Bronchial epithelial cell (primary cell): Measurements from ENCODE around the gene CD81. TPM values are rescaled to one million over a fixed set of nuclear protein-coding genes. Genes with fewer than 3 reads are reported as not detected.

Source experiments
- DNase-seq: peaks from one replicate; pipeline ENCODE4 v3.0.0-alpha.2; 2010; ENCODE audit warnings: low read depth
- FAIRE-seq: peaks from 2 replicates; lab custom pipeline; 2011; peaks lifted over from hg19 to GRCh38; lab: Jason Lieb, UNC
- H3K27me3 ChIP-seq: 2 replicates; pipeline ENCODE4 v1.5.1; 2011; ENCODE audit warnings: low read length; ENCODE audit not compliant: control insufficient read depth, insufficient read depth
- H3K36me3 ChIP-seq: 2 replicates; pipeline ENCODE4 v1.5.1; 2011; ENCODE audit warnings: low read length; ENCODE audit not compliant: control insufficient read depth, insufficient read depth
- H3K4me3 ChIP-seq: 2 replicates; pipeline ENCODE4 v1.5.1; 2011; ENCODE audit warnings: mild to moderate bottlenecking, low read depth, low read length, control low read depth
- CTCF ChIP-seq: IDR thresholded peaks from 2 replicates; pipeline ENCODE4 v1.5.1; 2011; ENCODE audit warnings: mild to moderate bottlenecking, moderate library complexity, low read length, control low read depth, inconsistent platforms; ENCODE audit not compliant: insufficient read depth, severe bottlenecking
- total RNA-seq: library from RNA; depleted of rRNA; stranded (reverse); fragments of >200 nt; gene quantifications from 2 replicates; pipeline ENCODE4 v1.2.1, GENCODE V29; 2014

Gene CD81
- total RNA-seq, 1 donor from 2014 or later: 133 TPM

GRCh38 chr11:2428322-2428795 is 51.2 kb downstream of the CD81 start:
- no peaks in the 10 kb centered on the region for H3K36me3 ChIP-seq
- DNase-seq: peak; percentile 35
- TF ChIP-seq CTCF: peak; percentile 89
- H3K27me3 ChIP-seq: no peaks in the 10 kb centered on the region
- FAIRE-seq: peak; percentile 55
- no peak overlapping the region for H3K4me3 ChIP-seq

GRCh38 chr11:2431395-2431794 is 54.3 kb downstream of the CD81 start:
- no peak for TF ChIP-seq CTCF
- Histone ChIP-seq H3K4me3 (no peak overlapping the region), H3K27me3 (no peaks in the 10 kb centered on the region), H3K36me3 (no peaks in the 10 kb centered on the region)
- FAIRE-seq: no peak
- no peak for DNase-seq

GRCh38 chr11:2432171-2432621 is 55.1 kb downstream of the CD81 start:
- no peaks in the 10 kb centered on the region for H3K36me3 ChIP-seq
- no peak for FAIRE-seq
- TF ChIP-seq CTCF: no peak

GRCh38 chr11:2432628-2433071 is 55.5 kb downstream of the CD81 start:
- Histone ChIP-seq H3K36me3 (no peaks in the 10 kb centered on the region), H3K4me3 (no peak overlapping the region), H3K27me3 (no peaks in the 10 kb centered on the region)
- DNase-seq: no peak
- no peak for TF ChIP-seq CTCF
- no peak for FAIRE-seq

More at GRCh38 chr11:2432171-2432621, 55.1 kb downstream of the CD81 start:
- no peak for DNase-seq
- Histone ChIP-seq H3K4me3 (no peak overlapping the region), H3K27me3 (no peaks in the 10 kb centered on the region)

GRCh38 chr11:2433106-2433925 is 56.2 kb downstream of the CD81 start:
- DNase-seq (no peak), FAIRE-seq (no peak)
- H3K27me3 ChIP-seq: no peaks in the 10 kb centered on the region
- H3K4me3 ChIP-seq: no peak overlapping the region
- H3K36me3 ChIP-seq: no peaks in the 10 kb centered on the region
- TF ChIP-seq CTCF: no peak
